GM18873 (cell line): ENCODE data around the gene AATF.
A peak's percentile ranks its signal among the peaks of the same experiment; 100 is the strongest.

ENCODE experiments used
- ATAC-seq: cut with Tn5 transposase; IDR thresholded peaks from one replicate; pipeline ENCODE4 v1.9.1; 2021; ENCODE audit warnings: mild to moderate bottlenecking, moderate library complexity, moderate number of reproducible peaks; ENCODE audit not compliant: unreplicated experiment, low FRiP score

The AATF gene

GRCh38 chr17:36940313-36941264 is 8.2 kb upstream of the AATF start:
- ATAC-seq = no peak

- ATAC-seq = no peak
Measured at GRCh38 chr17:36941265-36942010, 7.3 kb upstream of the AATF start.

GRCh38 chr17:36942019-36942599 is 6.6 kb upstream of the AATF start:
- ATAC-seq = no peak

GRCh38 chr17:36942631-36943125 is 6.1 kb upstream of the AATF start:
- ATAC-seq = no peak

- ATAC-seq = no peak
Measured at GRCh38 chr17:36943250-36944191, 5.2 kb upstream of the AATF start.

- no peak for ATAC-seq
Measured at GRCh38 chr17:36944553-36944952, 4.2 kb upstream of the AATF start.

GRCh38 chr17:36945140-36945539 is 3.6 kb upstream of the AATF start:
- no peak for ATAC-seq

GRCh38 chr17:36945959-36946725 is 2.6 kb upstream of the AATF start:
- no peak for ATAC-seq

- ATAC-seq = no peak
Measured at GRCh38 chr17:36946726-36947091, 2.0 kb upstream of the AATF start.

GRCh38 chr17:36947922-36948716 is 635 bp upstream of the AATF start:
- ATAC-seq = no peak

- peak; percentile 18 for ATAC-seq
Measured at GRCh38 chr17:36949461-36949927, 740 bp downstream of the AATF start.

- ATAC-seq = no peak
Measured at GRCh38 chr17:36950027-36950426, 1.3 kb downstream of the AATF start.

- ATAC-seq = no peak
Measured at GRCh38 chr17:36951084-36951789, 2.5 kb downstream of the AATF start.

- ATAC-seq = no peak
Measured at GRCh38 chr17:36971508-36971907, 22.8 kb downstream of the AATF start.

GRCh38 chr17:36972186-36972700 is 23.5 kb downstream of the AATF start:
- ATAC-seq = no peak

GRCh38 chr17:36972905-36973304 is 24.2 kb downstream of the AATF start:
- ATAC-seq = no peak

- ATAC-seq = no peak
Measured at GRCh38 chr17:36975922-36976515, 27.3 kb downstream of the AATF start.
